IMR-90 (cell line): ENCODE results near the gene CDC37L1. TPM values are rescaled to one million over a fixed set of nuclear protein-coding genes. Genes with fewer than 3 reads are reported as not detected.

Experiments
- ATAC-seq: fragments of 200-7000 bp; cut with Tn5 transposase; 2 replicates; pipeline ENCODE4 v1.9.1; 2020; ENCODE audit warnings: low read depth, mild to moderate bottlenecking, moderate library complexity
- BruUV-seq: library from RNA; stranded (reverse); fragments of 400-500 nt; replicated peaks from 2 replicates; lab custom pipeline; 2021; lab: Mats Ljungman, UMichigan
- CTCF ChIA-PET: fragments of 300-600 bp; formaldehyde crosslinking; extraction: SDS; loops from one replicate; lab custom pipeline; 2021; ENCODE audit warnings: antibody characterized with exemption; lab: Yijun Ruan, JAX
- POLR2A ChIA-PET: fragments of 300-600 bp; sonication (Branson Sonifier 250); formaldehyde crosslinking; loops from one replicate; lab custom pipeline; 2022; ENCODE audit warnings: antibody characterized with exemption; ENCODE audit not compliant: unreplicated experiment; lab: Charles Lee
- DNase-seq: peaks from one replicate; pipeline ENCODE4 v3.0.0; 2013
- H2AFZ ChIP-seq: replicated peaks from 2 replicates; pipeline ENCODE3; 2013; ENCODE audit warnings: low read length, mild to moderate bottlenecking; ENCODE audit not compliant: poor library complexity
- H2AK5ac ChIP-seq: 2 replicates; pipeline ENCODE4 v1.6.1; 2013; ENCODE audit warnings: low read depth, low read length, inconsistent platforms
- H2AK9ac ChIP-seq: replicated peaks from 2 replicates; pipeline ENCODE3; 2013; ENCODE audit warnings: mild to moderate bottlenecking, low read depth, low read length, moderate library complexity; ENCODE audit not compliant: poor library complexity
- H2BK120ac ChIP-seq: 2 replicates; pipeline ENCODE4 v1.6.1; 2013; ENCODE audit warnings: low read depth, low read length, inconsistent platforms
- H2BK15ac ChIP-seq: 3 replicates; pipeline ENCODE4 v1.6.1; 2013; ENCODE audit warnings: low read depth, low read length, inconsistent platforms
- H2BK20ac ChIP-seq: 2 replicates; pipeline ENCODE4 v1.6.1; 2013; ENCODE audit warnings: low read depth, mild to moderate bottlenecking, inconsistent platforms, low read length, moderate library complexity
- H2BK5ac ChIP-seq: 2 replicates; pipeline ENCODE4 v1.6.1; 2013; ENCODE audit warnings: mild to moderate bottlenecking, low read depth, low read length, inconsistent platforms; ENCODE audit not compliant: poor library complexity, severe bottlenecking
- H3K14ac ChIP-seq: replicated peaks from 2 replicates; pipeline ENCODE4 v1.6.1; 2013; ENCODE audit warnings: low read depth, low read length, inconsistent platforms
- H3K18ac ChIP-seq: 2 replicates; pipeline ENCODE4 v1.6.1; 2013; ENCODE audit warnings: low read depth, low read length, control low read depth
- H3K23ac ChIP-seq: 2 replicates; pipeline ENCODE4 v1.6.1; 2013; ENCODE audit warnings: low read depth, low read length, inconsistent platforms
- H3K27ac ChIP-seq: 2 replicates; pipeline ENCODE4 v1.5.1; 2013; ENCODE audit warnings: mild to moderate bottlenecking, control low read depth, low read length; ENCODE audit not compliant: insufficient read depth
- H3K27me3 ChIP-seq: 2 replicates; pipeline ENCODE4 v1.6.1; 2013; ENCODE audit warnings: low read length; ENCODE audit not compliant: control insufficient read depth, insufficient read depth
- H3K36me3 ChIP-seq: 2 replicates; pipeline ENCODE4 v1.6.1; 2013; ENCODE audit warnings: low read length, mixed read lengths; ENCODE audit not compliant: control insufficient read depth, insufficient read depth
- H3K4ac ChIP-seq: 2 replicates; pipeline ENCODE4 v1.6.1; 2013; ENCODE audit warnings: low read depth, low read length, inconsistent platforms
- H3K4me1 ChIP-seq: 2 replicates; pipeline ENCODE4 v1.6.1; 2013; ENCODE audit warnings: low read length, mixed read lengths; ENCODE audit not compliant: control insufficient read depth, insufficient read depth
- H3K4me2 ChIP-seq: 2 replicates; pipeline ENCODE4 v1.6.1; 2013; ENCODE audit warnings: low read depth, mild to moderate bottlenecking, control low read depth, low read length, moderate library complexity
- H3K4me3 ChIP-seq: 2 replicates; pipeline ENCODE4 v1.5.1; 2013; ENCODE audit warnings: low read depth, mild to moderate bottlenecking, control low read depth, low read length, moderate library complexity; ENCODE audit not compliant: insufficient read depth
- H3K56ac ChIP-seq: 2 replicates; pipeline ENCODE4 v1.6.1; 2013; ENCODE audit warnings: low read length, inconsistent platforms; ENCODE audit not compliant: insufficient read depth; ENCODE audit errors: extremely low read depth
- H3K79me1 ChIP-seq, 2 experiments: 2 replicates each; pipeline ENCODE4 v1.6.1; 2013; ENCODE audit warnings: low read length in 2 of 2, inconsistent platforms in 1 of 2, low read depth in 1 of 2
- H3K9ac ChIP-seq: 2 replicates; pipeline ENCODE4 v1.6.1; 2013; ENCODE audit warnings: low read depth, low read length, control low read depth
- H3K9me1 ChIP-seq: 2 replicates; pipeline ENCODE4 v1.6.1; 2013; ENCODE audit warnings: low read length, inconsistent platforms; ENCODE audit not compliant: insufficient read depth
- H3K9me3 ChIP-seq: 2 replicates; pipeline ENCODE4 v1.6.1; 2013; ENCODE audit warnings: low read length; ENCODE audit not compliant: control insufficient read depth, insufficient read depth
- H4K20me1 ChIP-seq: 2 replicates; pipeline ENCODE4 v1.6.1; 2013; ENCODE audit warnings: low read length, inconsistent platforms; ENCODE audit not compliant: insufficient read depth
- H4K5ac ChIP-seq: 2 replicates; pipeline ENCODE4 v1.6.1; 2013; ENCODE audit warnings: mild to moderate bottlenecking, low read depth, low read length, control low read depth
- H4K8ac ChIP-seq, 2 experiments: 2 replicates each; pipeline ENCODE4 v1.6.1; 2013; ENCODE audit warnings: low read depth in 2 of 2, low read length in 2 of 2, control low read depth in 1 of 2, inconsistent platforms in 1 of 2
- H4K91ac ChIP-seq: 2 replicates; pipeline ENCODE4 v1.6.1; 2013; ENCODE audit warnings: low read depth, low read length, inconsistent platforms; ENCODE audit not compliant: insufficient read depth
- BHLHE40 ChIP-seq: fragments of 150-350 bp; IDR thresholded peaks from 2 replicates; pipeline ENCODE4 v1.6.1; 2016; ENCODE audit warnings: mild to moderate bottlenecking, low read depth, low read length
- CEBPB ChIP-seq: IDR thresholded peaks from 2 replicates; pipeline ENCODE4 v1.6.1; 2012; ENCODE audit warnings: low read depth, low read length, improper control_type of control experiment
- CHD1 ChIP-seq: IDR thresholded peaks from 2 replicates; pipeline ENCODE4 v1.6.1; 2012; ENCODE audit warnings: low read depth, low read length, improper control_type of control experiment
- CTCF ChIP-seq: conservative IDR thresholded peaks from 2 replicates; pipeline ENCODE4 v1.5.1; 2012; ENCODE audit warnings: mild to moderate bottlenecking, low read depth, low read length, improper control_type of control experiment
- ELK1 ChIP-seq: fragments of 150-350 bp; IDR thresholded peaks from 2 replicates; pipeline ENCODE4 v1.6.1; 2016; ENCODE audit warnings: low read depth, mild to moderate bottlenecking, low read length, moderate library complexity, borderline replicate concordance
- FOS ChIP-seq: fragments of 150-350 bp; IDR thresholded peaks from 2 replicates; pipeline ENCODE4 v1.6.1; 2016; ENCODE audit warnings: low read depth, low read length
- MAFK ChIP-seq: IDR thresholded peaks from 2 replicates; pipeline ENCODE4 v1.6.1; 2012; ENCODE audit warnings: low read depth, low read length, improper control_type of control experiment
- MAZ ChIP-seq: IDR thresholded peaks from 2 replicates; pipeline ENCODE4 v1.6.1; 2012; ENCODE audit warnings: low read depth, mild to moderate bottlenecking, low read length, improper control_type of control experiment, moderate library complexity, borderline replicate concordance
- MXI1 ChIP-seq: IDR thresholded peaks from 2 replicates; pipeline ENCODE4 v1.6.1; 2012; ENCODE audit warnings: low read depth, mild to moderate bottlenecking, low read length, moderate library complexity, borderline replicate concordance
- NFE2L2 ChIP-seq: fragments of 150-350 bp; IDR thresholded peaks from 2 replicates; pipeline ENCODE4 v1.6.1; 2016; ENCODE audit warnings: low read depth, mild to moderate bottlenecking, low read length
- POLR2A ChIP-seq: IDR thresholded peaks from 2 replicates; pipeline ENCODE4 v1.6.1; 2012; ENCODE audit warnings: mild to moderate bottlenecking, low read depth, low read length
- RAD21 ChIP-seq: IDR thresholded peaks from 2 replicates; pipeline ENCODE4 v1.6.1; 2012; ENCODE audit warnings: low read length, improper control_type of control experiment
- RCOR1 ChIP-seq: IDR thresholded peaks from 2 replicates; pipeline ENCODE4 v1.6.1; 2012; ENCODE audit warnings: mild to moderate bottlenecking, low read length, improper control_type of control experiment; ENCODE audit not compliant: insufficient replicate concordance
- RFX5 ChIP-seq: IDR thresholded peaks from 2 replicates; pipeline ENCODE4 v1.8.0; 2012; ENCODE audit warnings: low read depth, mild to moderate bottlenecking, low read length, moderate library complexity
- SMC3 ChIP-seq: fragments of 150-350 bp; IDR thresholded peaks from 2 replicates; pipeline ENCODE4 v1.6.1; 2016; ENCODE audit warnings: low read depth, mild to moderate bottlenecking, antibody characterized with exemption, low read length, moderate library complexity
- USF2 ChIP-seq: fragments of 150-350 bp; IDR thresholded peaks from 2 replicates; pipeline ENCODE4 v1.6.1; 2017; ENCODE audit warnings: mild to moderate bottlenecking, antibody characterized with exemption, low read length, low read depth
- dilution Hi-C: fragments of 300-500 bp; cut with HindIII; formaldehyde crosslinking; loops from one replicate; pipeline ENCODE4 v1.14.3; 2018; ENCODE audit warnings: low sequenced_read_pairs; ENCODE audit not compliant: unreplicated experiment
- in situ Hi-C: fragments of 300-500 bp; cut with MboI; formaldehyde crosslinking; loops from 3 replicates; pipeline ENCODE4 v1.14.3; 2019; ENCODE audit warnings: low sequenced_read_pairs, inconsistent platforms, mixed read lengths
- intact Hi-C: fragments of 100-400 bp; cut with micrococcal nuclease; formaldehyde crosslinking; loops from 2 replicates; pipeline ENCODE4 v1.10.0; 2022
- polyA plus RNA-seq, 3 experiments: library from polyadenylated mRNA; depleted of rRNA; stranded (reverse); fragments of >200 nt; gene quantifications; 2 replicates each; pipeline ENCODE4 v1.2.3, GENCODE V29; 2012; ENCODE audit warnings: low replicate concordance in 1 of 3
- total RNA-seq: library from RNA; depleted of rRNA; stranded (reverse); fragments of >200 nt; gene quantifications from 2 replicates; pipeline ENCODE4 v1.2.3, GENCODE V29; 2012

CDC37L1 gene
- total and polyA plus RNA-seq, 2 of the 4 experiments (the other 2 are of a cell fraction), result 6.6 to 7.3 TPM

GRCh38 chr9:4674783-4675182 is 4.6 kb upstream of the CDC37L1 start:
- Histone ChIP-seq H3K27ac (no peak overlapping the region), H2AK9ac (no peak overlapping the region), H3K9me3 (no peaks in the 10 kb centered on the region), H3K4me2 (no peak overlapping the region), H3K4me1 (peaks cover 4% of the 10 kb centered on the region), H3K36me3 (no peaks in the 10 kb centered on the region), H3K9me1 (0 out of 2 replicates have a peak, but pooled peaks cover 2% of the 10 kb centered on the region), H2AFZ (no peak overlapping the region), H2BK20ac (no peak overlapping the region), H3K79me1 (peaks cover 0 to 1% of the 10 kb centered on the region in 2 experiments; a peak in 2 of 4 replicates), H3K18ac (no peak overlapping the region), H3K9ac (no peak overlapping the region), H3K27me3 (no peaks in the 10 kb centered on the region), H2AK5ac (no peak overlapping the region), H2BK15ac (no peak overlapping the region), H4K20me1 (no peaks in the 10 kb centered on the region), H4K91ac (no peak overlapping the region), H4K8ac (no peak overlapping the region), H3K4ac (no peak overlapping the region), H2BK120ac (no peak overlapping the region), H4K5ac (no peak overlapping the region), H3K23ac (no peak overlapping the region), H2BK5ac (no peak overlapping the region), H3K14ac (no peak overlapping the region), H3K4me3 (no peak overlapping the region), H3K56ac (no peak overlapping the region)
- no peak for TF ChIP-seq POLR2A
- no peak for TF ChIP-seq RAD21
- no peak for TF ChIP-seq SMC3
- peak; percentile 92 for TF ChIP-seq CEBPB
- TF ChIP-seq ELK1, result no peak
- peak; percentile 54 for TF ChIP-seq BHLHE40
- TF ChIP-seq CTCF, result no peak
- TF ChIP-seq RCOR1, result no peak
- peak; percentile 45; the same call in 1 of the 2 replicates for TF ChIP-seq MXI1
- no peak; the same call in 1 of the 2 replicates for TF ChIP-seq MAZ
- no peak for TF ChIP-seq USF2
- no peak for TF ChIP-seq CHD1
- TF ChIP-seq FOS, result peak; percentile 75
- no peak for TF ChIP-seq NFE2L2
- TF ChIP-seq MAFK, result no peak
- TF ChIP-seq RFX5, result no peak
- DNase-seq (peak; percentile 95), ATAC-seq (peak; percentile 33)
- ChIA-PET CTCF (interaction anchor here (0.6 to 1.5 kb wide), 2 partner anchors 9 to 909 kb away, joined by 3 to 5 read pairs; partner anchors contain the start of gene SPATA6L), POLR2A (no interaction called here)
- BruUV-seq, result no TSS peak
- dilution Hi-C loops, result no loop called here
- in situ Hi-C loops, result loop anchor here (25.0 kb wide), 1 partner anchor 562 kb away; no protein-coding TSS in a partner anchor
- intact Hi-C loops, result no loop called here
